SKM-1 treated with dmso at 0.1 percent for 144 hours (cell line): ENCODE measurements around the gene CAMK2D.
A peak's percentile ranks its signal among the peaks of the same experiment; 100 is the strongest.
"Not testable (repeated sequence)": the region's sequence is repeated elsewhere in the genome, so short reads cannot be mapped to it uniquely, and the experiment has no call there.

Experiments used
- DNase-seq: peaks from one replicate; lab custom pipeline; 2025; ENCODE audit not compliant: unreplicated experiment; lab: John Stamatoyannopoulos, UW

CAMK2D gene

GRCh38 chr4:113761620-113762185 is at the start of gene CAMK2D:
CAMK2D (minus strand) TSS chr4:113761738; CDS start chr4:113761068, 670 bp downstream.
- DNase-seq = peak; percentile 58

- DNase-seq = no peak
Measured at GRCh38 chr4:113810906-113811305, 49.4 kb upstream of the CAMK2D start.

GRCh38 chr4:113809311-113809710 is 47.8 kb upstream of the CAMK2D start:
- DNase-seq = peak; percentile 58

GRCh38 chr4:113806850-113807249 is 45.3 kb upstream of the CAMK2D start:
- DNase-seq = no peak

- DNase-seq = no peak
Measured at GRCh38 chr4:113801882-113802281, 40.3 kb upstream of the CAMK2D start.

GRCh38 chr4:113796381-113796780 is 34.8 kb upstream of the CAMK2D start:
- DNase-seq = not testable (repeated sequence)

- DNase-seq = peak; percentile 81
Measured at GRCh38 chr4:113790478-113790877, 28.9 kb upstream of the CAMK2D start.

GRCh38 chr4:113788888-113789287 is 27.4 kb upstream of the CAMK2D start:
- DNase-seq = peak; percentile 28

GRCh38 chr4:113785781-113786180 is 24.2 kb upstream of the CAMK2D start:
- DNase-seq = peak; percentile 43

GRCh38 chr4:113784497-113785250 is 23.1 kb upstream of the CAMK2D start:
- DNase-seq = peak; percentile 91

GRCh38 chr4:113783701-113784100 is 22.2 kb upstream of the CAMK2D start:
- DNase-seq = no peak

- no peak for DNase-seq
Measured at GRCh38 chr4:113783289-113783688, 21.8 kb upstream of the CAMK2D start.

GRCh38 chr4:113781439-113782040 is 20.0 kb upstream of the CAMK2D start:
- peak; percentile 21 for DNase-seq

GRCh38 chr4:113776679-113777078 is 15.1 kb upstream of the CAMK2D start:
- DNase-seq = no peak

- DNase-seq = no peak
Measured at GRCh38 chr4:113776016-113776415, 14.5 kb upstream of the CAMK2D start.

- no peak for DNase-seq
Measured at GRCh38 chr4:113773756-113774155, 12.2 kb upstream of the CAMK2D start.

GRCh38 chr4:113773014-113773413 is 11.5 kb upstream of the CAMK2D start:
- no peak for DNase-seq

- no peak for DNase-seq
Measured at GRCh38 chr4:113772319-113772718, 10.8 kb upstream of the CAMK2D start.

GRCh38 chr4:113769744-113770143 is 8.2 kb upstream of the CAMK2D start:
- no peak for DNase-seq

GRCh38 chr4:113768952-113769351 is 7.4 kb upstream of the CAMK2D start:
- no peak for DNase-seq

GRCh38 chr4:113766882-113767281 is 5.3 kb upstream of the CAMK2D start:
- DNase-seq = no peak

GRCh38 chr4:113764720-113765264 is 3.3 kb upstream of the CAMK2D start:
- no peak for DNase-seq
